HG02981 (cell line): ENCODE measurements around the gene CDKN2B.

Experiments used
- ATAC-seq: cut with Tn5 transposase; IDR thresholded peaks from one replicate; pipeline ENCODE4 v1.9.1; 2021; ENCODE audit warnings: mild to moderate bottlenecking, moderate library complexity; ENCODE audit not compliant: unreplicated experiment

The CDKN2B gene

DNA sequence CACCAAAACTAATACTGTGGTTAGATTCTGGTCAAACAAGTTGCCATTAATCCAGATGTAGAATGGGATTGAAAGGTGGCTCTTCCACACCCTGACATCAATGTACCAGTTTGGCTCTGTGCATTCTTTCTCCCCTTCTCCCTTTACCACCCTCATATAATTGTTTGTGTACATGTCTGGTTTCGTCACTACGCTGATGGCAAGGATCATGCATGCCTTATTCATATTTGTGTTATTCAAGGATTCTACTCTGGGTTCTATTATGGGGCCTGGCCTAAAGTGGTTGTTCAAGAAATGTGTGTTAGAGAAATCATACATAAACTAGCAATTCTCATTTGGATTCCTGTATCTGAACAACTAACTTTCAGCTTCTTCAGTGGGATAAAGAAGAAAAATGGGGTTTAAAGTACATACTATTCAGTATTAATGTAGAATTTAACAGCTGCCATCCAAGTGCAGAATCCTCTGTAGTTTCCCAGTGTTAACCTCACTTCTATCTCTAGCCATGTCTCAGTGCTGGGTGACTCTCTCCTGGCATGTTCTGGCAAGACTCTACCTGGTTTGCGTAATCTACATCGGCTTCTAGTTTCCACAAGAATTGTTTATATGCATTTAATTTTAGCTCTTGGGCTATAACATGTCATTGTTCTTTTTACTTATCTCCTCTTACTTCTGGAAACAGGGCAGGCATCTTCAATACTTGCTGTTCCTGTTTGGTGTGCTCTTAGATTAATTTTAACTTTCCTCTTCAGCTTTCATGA is 27.9 kb upstream of the CDKN2B start:
- no peak for ATAC-seq

DNA sequence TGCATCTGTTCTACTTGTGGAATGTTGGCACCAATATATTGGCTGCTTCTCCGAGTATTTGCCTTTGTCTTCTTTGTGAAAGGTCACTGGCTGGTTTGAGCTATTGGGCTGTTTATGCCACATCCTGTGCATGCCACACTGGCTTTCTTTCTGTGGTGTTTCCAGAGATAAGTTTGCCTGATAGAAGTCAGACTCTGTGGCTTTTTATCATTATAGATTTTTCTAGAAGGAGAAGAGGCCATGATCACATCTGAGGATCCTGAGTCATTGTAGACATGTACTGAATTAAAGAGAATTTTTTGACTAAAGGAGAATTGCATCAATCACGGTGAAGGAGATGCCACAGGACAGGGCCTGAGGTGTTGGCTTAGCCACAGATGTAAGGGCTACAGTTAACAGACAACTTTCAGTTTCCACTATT is 26.5 kb upstream of the CDKN2B start:
- ATAC-seq, result no peak

DNA sequence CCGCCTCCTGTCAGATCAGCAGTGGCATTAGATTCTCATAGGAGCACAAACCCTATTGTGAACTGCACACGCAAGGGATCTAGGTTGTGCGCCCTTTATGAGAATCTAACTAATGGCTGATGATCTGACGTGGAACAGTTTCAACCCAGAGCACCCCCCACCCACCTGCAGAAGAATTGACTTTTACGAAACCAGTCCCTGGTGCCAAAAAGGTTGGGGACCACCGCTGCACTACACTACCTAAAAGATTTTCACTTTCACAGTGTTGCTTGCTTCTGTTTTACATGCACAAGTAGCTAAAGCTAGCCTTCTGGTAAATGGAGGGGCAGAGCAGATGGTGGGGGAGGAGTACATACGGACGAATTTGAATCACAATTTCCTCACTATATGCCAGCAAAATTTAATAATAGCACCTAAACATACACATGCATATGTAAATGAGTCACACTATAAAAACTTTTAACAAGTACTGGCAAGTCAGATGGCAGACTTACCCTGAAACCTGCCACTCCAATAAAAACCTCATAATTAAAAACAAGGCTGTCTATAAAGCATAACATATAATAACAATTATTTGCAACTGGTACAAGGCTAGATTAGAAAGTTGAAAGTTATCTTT is 24.0 kb upstream of the CDKN2B start:
- no peak for ATAC-seq

DNA sequence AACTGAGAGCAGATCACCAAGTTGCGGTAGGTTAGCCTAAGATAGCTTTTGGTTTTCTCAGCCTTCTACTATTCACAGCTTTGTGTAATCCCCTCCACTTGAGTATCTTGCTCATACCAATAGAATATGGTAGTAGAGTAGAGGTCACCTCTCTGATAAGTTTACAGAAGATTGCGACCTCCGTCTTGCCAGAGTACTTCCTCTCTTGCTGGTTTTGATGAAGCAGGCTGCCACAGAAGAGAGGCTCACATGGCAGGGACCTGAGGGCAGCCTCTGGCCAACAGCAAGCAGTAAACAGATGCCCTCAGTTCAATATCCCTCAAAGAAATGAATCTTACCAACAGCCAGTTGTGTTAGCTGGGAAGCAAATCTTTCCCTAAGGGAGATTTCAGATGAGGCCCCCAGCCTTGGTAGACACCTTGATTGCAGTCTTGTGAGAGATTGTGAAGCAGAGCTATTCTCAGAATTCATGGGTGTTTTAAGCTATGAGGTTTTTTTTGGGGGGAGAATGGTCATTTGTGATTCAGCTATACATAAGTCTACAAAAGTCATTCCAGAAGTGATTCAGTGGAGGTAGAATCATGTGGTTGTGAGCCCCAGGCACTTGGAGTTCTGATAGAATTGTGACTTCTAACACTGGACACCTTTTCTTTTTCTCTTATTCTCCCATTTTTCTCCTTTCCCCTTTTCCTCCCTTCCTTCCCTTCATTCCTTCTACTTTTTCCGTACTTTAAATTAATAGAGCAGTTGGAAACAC is 22.7 kb upstream of the CDKN2B start:
- no peak for ATAC-seq

DNA sequence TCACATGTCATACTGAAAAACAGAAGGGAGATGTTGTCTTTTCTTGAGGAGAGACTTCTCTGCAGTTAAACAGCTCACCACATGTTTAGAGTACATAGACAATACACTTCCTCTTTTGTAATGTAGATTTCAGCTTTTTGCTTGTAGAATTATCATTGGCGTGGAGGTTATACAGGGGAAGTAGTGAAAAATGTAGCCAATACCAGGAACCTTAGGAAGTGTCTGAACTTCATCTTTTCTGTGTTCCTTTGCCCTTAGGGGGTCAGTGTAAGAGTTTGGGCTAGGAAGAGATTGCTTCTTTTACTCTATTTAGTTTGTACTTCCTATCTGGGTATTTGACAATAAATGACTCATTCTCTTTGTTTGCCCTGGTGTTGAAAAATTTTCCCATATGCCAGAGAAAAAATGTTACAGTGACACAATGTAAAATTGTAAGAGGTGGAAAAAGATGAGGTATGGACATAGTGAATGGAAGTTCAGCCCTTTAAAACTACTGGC is 21.0 kb upstream of the CDKN2B start:
- ATAC-seq, result peak; percentile 83

DNA sequence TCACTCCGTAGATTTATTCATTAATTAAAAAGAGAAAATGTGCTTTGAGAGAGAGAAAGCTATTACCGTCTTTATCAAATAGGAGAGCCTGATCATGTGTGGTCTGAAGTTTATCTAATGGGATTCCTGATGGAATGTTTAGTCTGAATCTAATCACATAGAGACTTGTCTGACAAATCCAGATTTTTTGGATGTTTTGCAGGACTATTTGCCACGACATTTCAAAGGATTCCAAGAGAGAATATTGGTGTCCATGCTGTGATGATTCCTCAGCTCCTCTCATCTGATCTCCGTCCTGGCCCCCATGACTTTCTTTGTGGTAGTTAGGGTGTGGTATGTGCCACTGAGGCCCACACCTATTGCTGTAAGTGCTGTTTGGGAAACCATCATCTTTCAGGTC is 20.1 kb upstream of the CDKN2B start:
- ATAC-seq, result no peak

DNA sequence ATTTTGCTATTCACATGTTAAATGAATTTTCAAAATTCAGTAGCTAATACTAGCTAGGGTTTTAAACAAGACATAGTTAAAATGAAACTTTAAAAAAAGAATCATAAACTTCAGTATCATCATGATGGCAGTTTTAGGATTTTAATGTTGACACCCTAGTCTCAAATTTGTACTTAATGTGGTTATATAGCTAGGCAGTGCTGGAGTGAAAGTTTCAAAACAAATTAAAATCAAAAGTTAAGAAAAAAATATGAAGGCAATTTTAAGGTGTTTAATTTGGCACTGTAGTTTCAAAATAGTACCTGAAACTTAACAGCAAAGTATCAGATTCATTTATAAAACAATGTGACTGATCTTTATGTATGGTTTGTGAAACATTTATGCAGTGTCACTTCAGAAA is 19.3 kb upstream of the CDKN2B start:
- no peak for ATAC-seq

DNA sequence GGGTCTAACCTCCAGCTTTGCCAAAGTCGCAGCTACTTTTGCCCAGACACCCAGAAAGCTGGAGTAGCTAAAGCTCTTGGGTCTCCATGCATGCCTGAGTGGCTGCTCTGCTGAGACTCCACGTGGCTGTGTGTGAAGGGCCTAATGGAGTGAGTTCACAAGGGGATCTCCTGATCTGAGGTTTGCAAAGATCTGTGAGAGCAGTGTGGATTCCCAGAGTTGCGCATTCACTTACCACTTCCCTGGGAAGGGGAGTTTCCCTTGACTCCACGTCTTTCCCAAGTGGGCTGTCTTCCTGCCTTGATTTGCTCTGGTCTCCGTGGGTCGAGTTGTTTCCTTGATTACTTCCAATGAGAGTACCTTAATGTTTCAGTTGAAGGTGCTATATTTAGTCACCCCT is 17.6 kb upstream of the CDKN2B start:
- no peak for ATAC-seq

DNA sequence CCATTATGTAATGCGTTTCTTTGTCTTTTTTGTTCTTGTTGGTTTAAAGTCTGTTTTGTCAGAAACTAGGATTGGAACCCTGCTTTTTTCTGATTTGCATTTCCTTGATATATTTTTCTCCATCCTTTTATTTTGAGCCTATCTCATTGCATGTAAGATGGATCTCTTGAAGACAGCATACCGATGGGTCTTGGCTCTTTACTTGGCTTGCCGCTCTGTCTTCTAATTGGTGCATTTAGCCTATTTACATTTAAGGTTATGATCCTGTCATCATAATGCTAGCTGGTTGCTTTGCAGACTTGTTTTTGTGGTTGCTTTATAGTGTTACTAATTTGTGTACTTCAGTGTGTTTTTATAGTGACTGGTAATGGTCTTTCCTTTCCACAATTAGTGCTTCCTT is 13.3 kb upstream of the CDKN2B start:
- ATAC-seq, result no peak

DNA sequence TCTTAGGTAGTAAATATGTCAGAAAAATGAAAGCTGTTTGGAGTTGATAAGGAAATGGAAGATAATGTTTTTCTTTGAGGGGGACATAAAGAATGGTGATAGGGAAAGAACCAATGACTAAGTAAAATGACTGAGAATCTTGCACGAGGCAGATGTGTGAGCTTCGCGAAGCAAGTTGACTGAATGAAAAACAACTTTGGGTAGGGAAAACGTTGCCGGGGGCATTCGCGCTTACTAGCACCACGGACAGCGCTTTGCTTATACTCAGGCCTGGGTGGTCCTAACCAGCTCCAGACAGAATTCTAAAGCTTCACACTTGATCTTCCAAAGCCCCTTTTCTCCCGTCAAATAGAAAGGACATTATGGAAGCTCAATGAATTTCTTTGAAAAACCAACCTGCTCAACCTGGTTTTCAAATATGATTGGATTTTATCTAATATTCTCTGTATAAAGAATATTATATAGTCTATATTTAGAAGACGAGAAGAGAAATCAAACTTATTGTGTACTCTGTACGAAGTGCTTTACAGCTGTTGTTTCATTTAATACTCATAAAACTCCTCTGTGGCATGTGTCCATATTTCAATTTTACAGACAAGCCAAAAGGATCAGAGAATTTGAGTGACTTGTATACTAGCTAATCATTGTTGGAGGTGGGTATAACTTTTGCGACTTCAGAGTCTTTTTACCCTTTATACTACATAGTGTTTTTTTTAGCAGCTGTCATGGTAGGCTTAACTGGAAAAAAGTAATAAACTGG is 1.9 kb upstream of the CDKN2B start:
- no peak for ATAC-seq

DNA sequence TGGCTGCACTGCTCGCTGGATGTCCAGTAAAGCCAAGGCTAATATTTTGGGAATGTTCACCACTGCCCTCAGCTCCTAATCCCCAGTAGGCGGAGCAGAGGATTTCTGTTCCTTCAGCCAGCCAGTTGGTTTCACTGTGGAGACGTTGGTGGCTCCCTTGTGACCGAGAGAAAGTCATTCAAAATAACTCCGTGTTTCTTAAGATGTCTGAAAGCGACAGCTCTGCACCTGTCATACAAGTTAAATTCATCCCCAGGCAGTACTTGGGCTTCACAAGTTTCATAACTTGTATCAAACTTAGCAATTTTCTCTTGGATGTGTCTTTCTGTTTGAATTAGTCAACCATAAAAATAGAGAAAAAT is 382 bp upstream of the CDKN2B start:
- peak; percentile 34 for ATAC-seq

DNA sequence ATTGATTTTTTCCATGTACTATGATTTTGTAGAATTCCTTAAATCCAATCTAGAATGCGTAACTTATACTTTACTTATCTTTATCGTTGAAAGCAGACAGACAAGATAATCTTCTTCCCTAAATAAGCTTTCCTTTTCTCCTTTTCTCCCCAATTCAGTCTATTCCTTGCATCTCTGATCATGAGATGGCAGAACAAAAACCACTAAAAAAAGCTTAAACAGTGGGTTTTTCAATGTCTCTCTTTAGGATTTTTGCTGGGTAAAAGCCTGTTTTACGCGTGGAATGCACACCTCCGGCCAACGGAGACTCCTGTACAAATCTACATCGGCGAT is 755 bp downstream of the CDKN2B start:
- no peak for ATAC-seq

DNA sequence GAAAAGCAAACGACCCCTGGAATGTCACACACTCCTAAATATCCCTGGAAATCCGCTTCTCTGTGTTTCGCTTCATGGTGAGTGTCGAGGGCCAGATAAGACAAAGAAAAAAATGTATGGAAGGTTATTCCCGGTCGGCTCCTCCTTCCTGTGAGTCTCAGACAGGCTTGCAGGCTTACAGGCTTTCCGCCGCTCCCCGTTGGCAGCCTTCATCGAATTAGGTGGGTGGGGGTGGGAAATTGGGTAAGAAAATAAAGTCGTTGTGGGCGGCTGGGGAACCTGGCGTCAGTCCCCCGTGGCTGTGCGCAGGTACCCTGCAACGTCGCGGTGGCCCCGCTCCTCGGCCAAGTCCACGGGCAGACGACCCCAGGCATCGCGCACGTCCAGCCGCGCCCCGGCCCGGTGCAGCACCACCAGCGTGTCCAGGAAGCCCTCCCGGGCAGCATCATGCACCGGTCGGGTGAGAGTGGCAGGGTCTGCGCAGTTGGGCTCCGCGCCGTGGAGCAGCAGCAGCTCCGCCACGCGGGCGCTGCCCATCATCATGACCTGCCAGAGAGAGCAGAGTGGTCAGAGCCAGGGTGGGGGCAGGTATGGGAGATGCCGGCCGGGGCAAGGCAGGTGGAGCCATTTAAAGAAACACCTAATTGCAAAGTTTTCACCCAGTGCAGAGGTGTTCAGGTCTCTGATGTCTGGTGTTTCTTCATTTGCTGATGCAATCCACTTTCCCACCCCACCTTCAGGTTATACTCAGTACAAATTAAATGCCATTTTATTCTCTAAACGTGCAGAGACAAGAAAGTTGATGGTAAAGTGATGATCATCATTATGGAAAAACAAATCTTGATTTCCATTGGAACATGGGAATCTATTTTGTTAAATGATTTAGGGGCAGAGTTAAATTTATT is 3.2 kb downstream of the CDKN2B start:
- ATAC-seq, result no peak

DNA sequence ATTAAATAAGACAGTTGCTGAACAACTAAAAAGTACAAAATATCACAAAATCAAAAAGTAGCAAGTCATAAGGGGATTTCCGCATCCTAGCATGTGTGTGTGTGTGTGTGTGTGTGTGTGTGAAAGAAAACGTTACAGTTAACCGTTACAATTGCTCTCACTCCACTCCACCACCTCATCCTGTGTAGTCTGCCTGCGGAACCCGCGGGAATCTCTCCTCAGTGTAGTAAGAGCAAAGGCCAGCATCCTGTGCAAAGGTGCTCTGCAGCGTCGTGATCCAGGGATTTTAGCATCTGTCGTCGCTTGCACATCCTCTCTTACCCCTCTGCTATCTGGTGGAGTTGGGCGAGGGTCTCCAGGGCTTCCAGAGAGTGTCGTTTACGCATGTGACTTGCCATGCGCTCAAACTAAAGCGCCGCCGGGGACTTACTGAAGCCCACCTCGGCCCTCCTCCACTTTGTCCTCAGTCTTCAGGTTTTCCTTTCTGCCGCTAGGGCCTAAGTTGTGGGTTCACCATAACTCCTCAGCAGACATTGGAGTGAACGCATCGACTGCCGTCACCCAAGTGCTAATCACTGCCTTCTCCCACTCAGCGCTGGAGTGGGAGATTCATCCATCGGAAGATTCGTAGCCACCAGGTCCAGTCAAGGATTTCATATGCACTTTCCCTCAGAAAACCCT is 3.9 kb downstream of the CDKN2B start:
- ATAC-seq, result no peak

DNA sequence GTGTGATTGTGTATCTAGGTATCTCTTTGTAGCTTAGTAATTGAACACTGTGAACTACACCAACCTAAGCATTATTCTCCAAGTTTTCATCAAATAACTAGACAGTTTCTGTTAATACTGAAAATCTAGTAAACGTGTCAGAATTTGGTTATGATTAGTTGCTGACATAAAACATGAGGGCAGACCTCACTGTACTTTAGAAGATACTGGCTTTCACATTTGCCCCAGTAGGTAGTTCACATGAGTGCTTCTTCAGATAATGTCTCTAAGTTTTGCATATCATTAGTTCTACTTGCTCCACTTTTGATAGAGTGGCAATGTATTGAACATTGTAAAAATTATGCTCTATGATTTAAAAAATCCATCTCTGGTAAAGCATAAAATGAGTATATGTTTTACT is 7.1 kb downstream of the CDKN2B start:
- no peak for ATAC-seq

DNA sequence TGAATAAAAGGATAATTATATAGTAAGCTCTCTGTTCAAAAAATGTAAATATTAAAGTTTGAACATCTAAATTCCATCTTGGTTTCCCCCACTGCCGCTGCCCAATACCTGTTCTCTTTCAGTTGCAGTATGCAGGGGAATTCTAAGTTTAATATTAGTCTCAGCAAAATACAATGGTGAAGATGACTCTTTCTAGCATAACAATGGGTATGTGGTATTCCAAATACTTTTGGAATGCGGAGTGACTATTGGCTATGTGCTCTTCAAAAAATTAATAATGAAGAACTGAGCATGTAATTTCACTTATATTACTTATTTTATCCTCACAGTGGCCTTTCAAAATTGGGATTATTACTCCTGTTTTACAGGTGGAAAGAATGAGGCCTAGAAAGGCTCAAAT is 11.1 kb downstream of the CDKN2B start:
- no peak for ATAC-seq

DNA sequence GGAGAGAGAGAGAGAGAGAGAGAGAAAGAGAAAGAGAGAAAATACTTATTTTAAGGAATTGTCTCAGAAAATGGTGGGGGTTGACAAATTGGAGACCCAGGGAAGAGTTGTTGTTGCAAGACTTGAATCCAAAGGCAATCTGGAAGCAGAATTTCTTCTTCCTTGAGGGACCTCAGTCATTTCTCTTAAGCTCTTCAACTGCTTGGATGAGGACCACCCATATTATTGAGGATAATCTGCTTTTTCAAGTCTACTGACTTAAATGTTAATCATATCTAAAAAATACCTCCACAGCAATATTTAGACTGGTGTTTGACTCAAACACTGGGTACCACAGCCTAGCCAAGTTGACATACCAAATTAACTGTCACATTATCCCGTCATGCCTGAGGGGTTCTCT is 11.6 kb downstream of the CDKN2B start:
- no peak for ATAC-seq

DNA sequence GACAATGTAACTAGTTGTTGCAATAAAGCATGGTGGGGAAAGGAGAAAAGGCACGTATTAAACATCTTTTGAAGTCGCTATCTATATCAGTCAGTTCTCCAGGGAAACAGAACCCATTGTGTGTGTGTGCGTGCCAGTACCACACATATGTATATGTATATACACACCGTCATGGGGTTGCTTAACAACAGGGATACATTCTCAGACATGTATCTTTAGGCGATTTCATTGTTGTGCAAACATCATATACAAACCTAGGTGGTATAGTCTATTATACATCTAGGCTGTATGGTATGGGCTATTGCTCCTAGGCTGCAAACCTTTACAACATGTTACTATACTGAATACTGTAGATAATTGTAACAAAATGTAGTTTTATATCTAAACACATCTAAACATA is 12.2 kb downstream of the CDKN2B start:
- ATAC-seq, result no peak

DNA sequence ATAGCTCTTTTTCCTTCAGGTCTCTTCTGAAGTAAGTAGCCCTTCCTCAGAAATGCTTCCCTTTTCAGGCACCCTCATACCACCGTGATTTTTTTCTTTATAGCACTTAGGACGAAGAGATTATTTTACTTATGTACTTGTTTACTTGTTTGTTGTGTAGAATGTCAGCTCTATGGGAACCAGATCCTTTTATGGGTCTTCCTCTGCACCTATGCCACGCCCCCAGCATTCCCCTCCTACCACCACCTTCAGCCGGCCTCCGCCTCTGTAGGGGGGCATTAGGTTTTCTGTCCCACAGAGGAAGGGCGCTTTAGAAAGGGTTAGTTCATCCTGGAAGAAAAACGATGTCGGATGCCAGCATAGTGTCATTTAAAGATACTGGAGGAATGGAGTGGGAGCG is 12.7 kb downstream of the CDKN2B start:
- ATAC-seq, result no peak
